Tibial artery (tissue), 4 donors: ENCODE results near the gene DMBT1.

ENCODE experiments used
- DNase-seq, 2 donors: peaks; one replicate each; pipeline ENCODE4 v3.0.0-alpha.2; 2019
- H3K27ac ChIP-seq, 2 donors: fragments of 200-600 bp; sonication (generic) in 1 of 2; 1 replicate in 1 of 2; 2 replicates in 1 of 2; pipeline ENCODE4 v1.5.1; 2018 to 2019; ENCODE audit warnings: mild to moderate bottlenecking in 1 of 2
- H3K27me3 ChIP-seq, 2 donors: fragments of 200-600 bp; sonication (generic) in 1 of 2; one replicate each; pipeline versions ENCODE4 v1.5.1 to v1.6.0; 2016 to 2019
- H3K36me3 ChIP-seq, 3 donors: fragments of 200-600 bp; sonication (generic) in 2 of 3; one replicate each; pipeline ENCODE4 v1.5.1; 2016 to 2019; ENCODE audit warnings: mild to moderate bottlenecking in 2 of 3
- H3K4me1 ChIP-seq, 4 donors: fragments of 200-600 bp; sonication (generic) in 2 of 4; 1 replicate in 3 of 4; 2 replicates in 1 of 4; pipeline ENCODE4 v1.5.1; 2016 to 2019
- H3K4me3 ChIP-seq, 2 donors: fragments of 200-600 bp; sonication (generic) in 1 of 2; 1 replicate in 1 of 2; 2 replicates in 1 of 2; pipeline ENCODE4 v1.5.1; 2018 to 2019; ENCODE audit warnings: mild to moderate bottlenecking in 2 of 2
- H3K9me3 ChIP-seq, 3 donors: fragments of 200-600 bp; sonication (generic) in 1 of 3; one replicate each; pipeline ENCODE4 v1.5.1; 2016 to 2019
- intact Hi-C: fragments of 100-400 bp; cut with DNase I; formaldehyde crosslinking; loops from one replicate; pipeline ENCODE4 v1.15.0; 2023; ENCODE audit warnings: low total_unique reads
- TF ChIP-seq, protein P1 (sequence below), 2 experiments: fragments of 200-600 bp in 1 of 2; fragments of 450-650 bp in 1 of 2; IDR thresholded peaks; one replicate each; pipeline ENCODE4 v1.5.1; 2017 to 2019; ENCODE audit warnings: antibody characterized with exemption in 2 of 2, mild to moderate bottlenecking in 1 of 2, moderate library complexity in 1 of 2

Gene DMBT1

DNA sequence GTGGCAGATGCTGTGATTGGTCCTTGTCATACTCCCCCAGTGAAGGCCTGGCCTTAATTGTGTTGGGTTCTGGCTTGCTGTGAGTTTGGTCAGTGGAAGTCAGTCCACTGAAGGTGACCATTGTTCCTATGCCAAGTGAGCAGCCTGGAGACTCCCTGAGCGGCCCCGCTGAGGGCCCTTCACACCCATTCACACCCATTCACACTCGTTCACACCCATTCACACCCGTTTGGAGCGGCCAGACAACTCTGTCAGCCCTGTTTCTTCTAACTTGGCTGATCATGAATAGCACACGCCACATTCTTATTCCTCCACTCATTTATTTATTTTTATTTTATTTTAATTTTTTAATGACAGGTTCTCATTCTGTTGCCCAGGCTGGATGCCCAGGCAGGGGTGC lies 77.6 kb downstream of the DMBT1 start:
- peak; percentile 12 to 31 for DNase-seq
- TF ChIP-seq, protein P1, sequence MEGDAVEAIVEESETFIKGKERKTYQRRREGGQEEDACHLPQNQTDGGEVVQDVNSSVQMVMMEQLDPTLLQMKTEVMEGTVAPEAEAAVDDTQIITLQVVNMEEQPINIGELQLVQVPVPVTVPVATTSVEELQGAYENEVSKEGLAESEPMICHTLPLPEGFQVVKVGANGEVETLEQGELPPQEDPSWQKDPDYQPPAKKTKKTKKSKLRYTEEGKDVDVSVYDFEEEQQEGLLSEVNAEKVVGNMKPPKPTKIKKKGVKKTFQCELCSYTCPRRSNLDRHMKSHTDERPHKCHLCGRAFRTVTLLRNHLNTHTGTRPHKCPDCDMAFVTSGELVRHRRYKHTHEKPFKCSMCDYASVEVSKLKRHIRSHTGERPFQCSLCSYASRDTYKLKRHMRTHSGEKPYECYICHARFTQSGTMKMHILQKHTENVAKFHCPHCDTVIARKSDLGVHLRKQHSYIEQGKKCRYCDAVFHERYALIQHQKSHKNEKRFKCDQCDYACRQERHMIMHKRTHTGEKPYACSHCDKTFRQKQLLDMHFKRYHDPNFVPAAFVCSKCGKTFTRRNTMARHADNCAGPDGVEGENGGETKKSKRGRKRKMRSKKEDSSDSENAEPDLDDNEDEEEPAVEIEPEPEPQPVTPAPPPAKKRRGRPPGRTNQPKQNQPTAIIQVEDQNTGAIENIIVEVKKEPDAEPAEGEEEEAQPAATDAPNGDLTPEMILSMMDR (IDR thresholded peaks at IDR 0.05): no peak
- Histone ChIP-seq H3K4me3 (no peak overlapping the region), H3K36me3 (no peaks in the 10 kb centered on the region), H3K9me3 (no peaks in the 10 kb centered on the region), H3K27ac (no peak overlapping the region), H3K4me1 (no peaks in the 10 kb centered on the region), H3K27me3 (peaks cover 0 to 7% of the 10 kb centered on the region in 2 donors)
- intact Hi-C loops: no loop called here

DNA sequence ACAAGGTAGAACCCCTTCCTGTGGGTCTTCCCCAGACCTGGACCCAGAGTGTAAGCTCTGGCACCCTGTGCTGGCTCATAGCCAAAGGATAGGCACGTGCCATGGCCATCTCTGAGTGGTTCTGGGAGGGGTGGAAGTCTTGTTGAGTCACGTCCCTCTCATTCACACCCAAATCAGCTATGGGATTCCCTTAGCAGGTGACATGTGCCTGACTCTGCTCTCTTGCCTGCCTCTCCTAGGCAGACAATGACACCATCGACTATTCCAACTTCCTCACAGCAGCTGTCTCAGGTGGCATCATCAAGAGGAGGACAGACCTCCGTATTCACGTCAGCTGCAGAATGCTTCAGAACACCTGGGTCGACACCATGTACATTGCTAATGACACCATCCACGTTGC lies 79.2 kb downstream of the DMBT1 start:
- DNase-seq: peak; percentile 14 to 32
- TF ChIP-seq, protein P1 (IDR thresholded peaks at IDR 0.05): no peak
- intact Hi-C loops: no loop called here
- H3K27me3 ChIP-seq: peaks cover 0 to 7% of the 10 kb centered on the region in 2 donors
- H3K9me3 ChIP-seq: no peaks in the 10 kb centered on the region
- no peak overlapping the region for H3K4me3 ChIP-seq
- H3K27ac ChIP-seq: no peak overlapping the region
- no peaks in the 10 kb centered on the region for H3K4me1 ChIP-seq
- no peaks in the 10 kb centered on the region for H3K36me3 ChIP-seq

DNA sequence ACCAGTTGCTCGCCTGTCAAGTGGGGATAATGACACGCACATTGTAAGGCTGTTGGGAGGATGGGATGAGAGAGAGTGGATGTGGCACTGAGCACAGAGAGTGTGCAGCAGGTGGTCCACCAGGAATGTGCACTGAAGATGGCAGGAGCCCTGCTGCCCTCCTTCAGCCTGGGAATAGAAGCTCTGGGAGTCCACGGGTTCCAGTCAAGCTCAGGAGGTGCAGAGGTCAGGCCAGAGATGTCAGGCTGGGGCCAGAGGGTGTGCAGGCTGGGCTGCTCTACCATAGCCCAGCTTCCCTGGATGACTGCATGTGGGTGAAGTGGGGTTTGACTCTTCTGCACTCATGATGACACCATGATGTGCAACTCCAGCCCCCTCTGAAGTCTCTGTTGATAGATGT lies 80.4 kb downstream of the DMBT1 start:
- no peaks in the 10 kb centered on the region for H3K36me3 ChIP-seq
- intact Hi-C loops: no loop called here
- TF ChIP-seq, protein P1 (IDR thresholded peaks at IDR 0.05): no peak

DNA sequence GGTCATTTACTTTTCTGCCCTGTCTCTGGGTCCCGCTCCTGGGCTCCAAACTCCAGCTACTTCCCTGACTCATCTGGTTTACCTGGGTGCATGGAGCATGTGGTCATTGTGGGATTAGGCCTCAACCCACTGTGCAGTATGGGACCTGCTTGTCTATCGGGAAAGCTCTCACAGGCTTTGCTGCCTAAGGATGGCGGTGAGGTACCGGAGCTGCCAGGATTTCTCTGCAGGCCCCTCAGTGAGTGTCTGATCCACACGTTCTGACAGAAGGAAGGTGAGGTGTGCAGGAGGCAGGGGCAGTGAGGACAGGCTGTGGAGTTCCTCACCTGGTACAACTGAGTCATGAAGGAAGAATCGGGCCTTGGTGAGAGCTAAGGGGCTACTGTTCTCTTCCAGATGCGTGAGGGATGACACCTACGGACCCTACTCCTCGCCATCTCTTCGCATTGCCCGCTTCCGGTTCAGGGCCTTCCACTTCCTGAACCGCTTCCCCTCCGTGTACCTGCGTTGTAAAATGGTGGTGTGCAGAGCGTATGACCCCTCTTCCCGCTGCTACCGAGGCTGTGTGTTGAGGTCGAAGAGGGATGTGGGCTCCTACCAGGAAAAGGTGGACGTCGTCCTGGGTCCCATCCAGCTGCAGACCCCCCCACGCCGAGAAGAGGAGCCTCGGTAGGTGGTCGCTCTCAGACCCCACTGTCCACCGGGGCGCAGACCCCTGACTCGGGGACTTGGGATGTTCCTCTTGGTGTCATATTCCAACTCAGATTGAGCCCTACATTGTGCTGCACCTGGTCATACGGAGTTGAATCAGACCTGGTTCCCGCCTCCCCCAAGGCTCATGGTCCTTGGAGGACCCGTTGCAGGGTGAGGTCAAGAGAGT lies 82.4 kb downstream of the DMBT1 start:
- H3K4me3 ChIP-seq: no peak overlapping the region
- no peaks in the 10 kb centered on the region for H3K4me1 ChIP-seq
- peak; percentile 13 to 51 for DNase-seq
- peaks cover 0 to 4% of the 10 kb centered on the region in 2 donors for H3K27me3 ChIP-seq
- H3K27ac ChIP-seq: no peak overlapping the region
- no peaks in the 10 kb centered on the region for H3K36me3 ChIP-seq
- H3K9me3 ChIP-seq: no peaks in the 10 kb centered on the region
- TF ChIP-seq, protein P1 (IDR thresholded peaks at IDR 0.05): no peak
- intact Hi-C loops: no loop called here

More for the DNA sequence above, 80.4 kb downstream of the DMBT1 start:
- Histone ChIP-seq H3K4me1 (no peaks in the 10 kb centered on the region), H3K9me3 (no peaks in the 10 kb centered on the region), H3K4me3 (no peak overlapping the region), H3K27me3 (peaks cover 0 to 2% of the 10 kb centered on the region in 2 donors), H3K27ac (no peak overlapping the region)
- DNase-seq: peak; percentile 5 to 32

DNA sequence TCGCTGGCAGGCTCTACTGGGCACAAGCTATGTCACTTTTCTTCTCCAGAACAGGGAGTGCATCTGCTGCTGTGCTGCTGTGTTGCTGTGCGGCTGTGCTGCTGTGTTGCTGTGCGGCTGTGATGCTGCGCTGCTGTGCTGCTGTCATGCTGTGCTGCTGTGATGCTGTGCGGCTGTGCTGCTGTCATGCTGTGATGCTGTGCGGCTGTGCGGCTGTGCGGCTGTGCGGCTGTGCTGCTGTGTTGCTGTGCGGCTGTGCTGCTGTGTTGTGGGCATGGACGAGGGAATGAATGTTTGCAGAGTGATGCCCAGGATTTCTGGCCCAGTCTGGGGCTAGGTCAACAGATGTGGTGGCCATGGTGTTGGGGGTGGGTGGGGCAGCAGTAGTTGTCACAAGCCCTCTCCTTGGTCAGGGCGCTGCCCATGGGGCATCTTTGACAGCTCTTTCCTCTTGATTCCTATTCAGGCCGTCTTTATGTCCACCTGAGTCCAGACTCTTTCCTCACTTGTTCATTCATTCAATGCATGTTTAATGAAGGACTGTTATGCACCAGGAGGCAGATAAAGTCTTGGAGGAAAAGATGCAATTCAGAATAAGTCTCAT lies 83.5 kb downstream of the DMBT1 start:
- DNase-seq: peak in 1 of 2 donors; percentile 17
- peaks cover 0 to 15% of the 10 kb centered on the region in 2 donors for H3K27me3 ChIP-seq
- TF ChIP-seq, protein P1 (IDR thresholded peaks at IDR 0.05): no peak
- H3K27ac ChIP-seq: no peak overlapping the region
- H3K9me3 ChIP-seq: no peaks in the 10 kb centered on the region
- H3K4me3 ChIP-seq: no peak overlapping the region
- no peaks in the 10 kb centered on the region for H3K4me1 ChIP-seq
- H3K36me3 ChIP-seq: no peaks in the 10 kb centered on the region
- intact Hi-C loops: no loop called here
